Stimulated activated naive CD4-positive, alpha-beta T cell (primary cell): ENCODE measurements around the gene LDLRAD4.

Experiments
- DNase-seq, 6 experiments: peaks; one replicate each; lab custom pipeline; 2025; lab: John Stamatoyannopoulos, UW

The LDLRAD4 gene

GRCh38 chr18:13229001-13229671 is 10.6 kb downstream of the LDLRAD4 start:
- no peak for DNase-seq

- no peak for DNase-seq
Observed at GRCh38 chr18:13231151-13231550, 12.6 kb downstream of the LDLRAD4 start.

- DNase-seq, result no peak
Observed at GRCh38 chr18:13232086-13232917, 13.7 kb downstream of the LDLRAD4 start.

GRCh38 chr18:13232971-13233786 is 14.6 kb downstream of the LDLRAD4 start:
- no peak for DNase-seq

GRCh38 chr18:13233787-13234783 is 15.5 kb downstream of the LDLRAD4 start:
- DNase-seq, result no peak

GRCh38 chr18:13235421-13235831 is 16.9 kb downstream of the LDLRAD4 start:
- no peak for DNase-seq

GRCh38 chr18:13235981-13236380 is 17.4 kb downstream of the LDLRAD4 start:
- DNase-seq, result no peak

GRCh38 chr18:13236411-13236810 is 17.9 kb downstream of the LDLRAD4 start:
- DNase-seq, result no peak

GRCh38 chr18:13237073-13237472 is 18.5 kb downstream of the LDLRAD4 start:
- DNase-seq, result no peak

- no peak for DNase-seq
Observed at GRCh38 chr18:13237641-13238040, 19.1 kb downstream of the LDLRAD4 start.

- DNase-seq, result no peak
Observed at GRCh38 chr18:13239171-13239956, 20.8 kb downstream of the LDLRAD4 start.

GRCh38 chr18:13240060-13240725 is 21.6 kb downstream of the LDLRAD4 start:
- no peak for DNase-seq

- no peak for DNase-seq
Observed at GRCh38 chr18:13241083-13241892, 22.7 kb downstream of the LDLRAD4 start.

GRCh38 chr18:13241893-13242175 is 23.3 kb downstream of the LDLRAD4 start:
- no peak for DNase-seq

GRCh38 chr18:13242797-13243196 is 24.2 kb downstream of the LDLRAD4 start:
- DNase-seq, result no peak

- no peak for DNase-seq
Observed at GRCh38 chr18:13243363-13243762, 24.8 kb downstream of the LDLRAD4 start.

- no peak for DNase-seq
Observed at GRCh38 chr18:13244135-13244534, 25.6 kb downstream of the LDLRAD4 start.

- DNase-seq, result no peak
Observed at GRCh38 chr18:13245481-13246000, 27.0 kb downstream of the LDLRAD4 start.

GRCh38 chr18:13246121-13246520 is 27.6 kb downstream of the LDLRAD4 start:
- no peak for DNase-seq
